Measurements from ENCODE around the gene SND1. TPM values are rescaled to one million over a fixed set of nuclear protein-coding genes. Genes with fewer than 3 reads are reported as not detected.

SND1 gene
- total and polyA plus RNA-seq, 3 experiments from 2014 or later = 121 to 203 (median 198) TPM

DNA sequence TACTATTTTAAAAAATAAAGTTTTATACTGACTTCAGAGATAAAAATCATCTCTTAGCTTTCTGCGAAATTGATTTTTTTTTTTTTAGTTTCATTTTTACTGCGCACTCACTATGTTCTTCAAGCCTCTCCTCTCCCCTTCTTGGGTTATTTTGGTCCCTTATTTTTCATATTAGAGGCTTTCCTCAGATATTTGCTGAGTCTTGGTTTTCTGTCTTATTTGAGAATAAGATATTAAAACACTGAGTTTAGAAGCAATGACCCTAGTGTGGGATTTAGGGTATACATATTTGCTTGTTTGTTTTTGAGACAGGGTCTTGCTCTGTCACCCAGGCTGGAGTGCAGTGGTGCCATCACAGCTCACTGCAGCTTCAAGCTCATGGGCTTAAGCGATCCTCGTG lies 59.9 kb downstream of the SND1 start:
- peaks cover 32 to 88% (median 49%) of the 10 kb centered on the region in 3 donors for H3K36me3 Mint-ChIP-seq
- CTCF ChIA-PET = interaction anchor here (9.6 kb wide), 1 partner anchor 497 kb away, joined by 132 read pairs; no protein-coding TSS in a partner anchor

DNA sequence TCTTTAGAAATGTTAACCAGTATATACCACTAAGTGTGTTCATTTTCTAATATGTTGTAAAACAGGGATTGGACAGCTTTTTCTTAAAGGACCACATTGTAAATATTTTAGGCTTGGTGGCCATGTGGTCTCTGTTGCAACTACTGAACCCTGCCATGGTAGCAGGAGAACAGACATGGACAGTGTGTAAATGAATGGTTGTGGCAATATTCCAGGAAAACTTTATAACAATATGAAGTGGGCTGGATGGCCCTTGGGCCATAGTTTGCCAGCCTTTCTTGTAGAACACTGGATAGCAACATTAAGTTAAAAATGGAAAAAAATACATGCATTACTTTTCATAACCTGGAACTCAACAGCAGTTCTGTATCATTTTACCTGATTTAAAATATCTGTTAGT lies 61.0 kb downstream of the SND1 start:
- CTCF ChIA-PET = interaction anchor here (9.6 kb wide), 1 partner anchor 496 kb away, joined by 132 read pairs; no protein-coding TSS in a partner anchor
- H3K4me3 Mint-ChIP-seq = no peak overlapping the region
- H3K36me3 Mint-ChIP-seq = peaks cover 36 to 89% (median 48%) of the 10 kb centered on the region in 3 donors
- peaks cover 3% of the 10 kb centered on the region for H3K36me3 ChIP-seq (ENCODE audit: insufficient read depth, low read length)
- no peaks in the 10 kb centered on the region for H3K27me3 Mint-ChIP-seq
- POLR2A ChIA-PET = no interaction called here
- peak overlapping the region in 1 of 8 donors; percentile 44 for H3K27ac Mint-ChIP-seq
- H3K4me3 ChIP-seq (ENCODE audit: low read length) = no peak overlapping the region
- peaks cover 10 to 28% (median 20%) of the 10 kb centered on the region in 3 donors for H3K4me1 Mint-ChIP-seq
- DNase-seq = no peak
- no peaks in the 10 kb centered on the region for H3K4me1 ChIP-seq (ENCODE audit: insufficient read depth, low read length)
- H3K9me3 Mint-ChIP-seq = peaks cover 2 to 11% (median 7%) of the 10 kb centered on the region in 5 donors
- H3K27me3 ChIP-seq (ENCODE audit: insufficient read depth, low read length, poor library complexity, severe bottlenecking) = no peaks in the 10 kb centered on the region
- H3K9me3 ChIP-seq (ENCODE audit: low read length) = no peaks in the 10 kb centered on the region
- no peak overlapping the region for H3K27ac ChIP-seq (ENCODE audit: low read depth, low read length)

More for the DNA sequence above, 59.9 kb downstream of the SND1 start:
- peaks cover 2 to 11% (median 7%) of the 10 kb centered on the region in 5 donors for H3K9me3 Mint-ChIP-seq
- POLR2A ChIA-PET = no interaction called here
- peaks cover 8% of the 10 kb centered on the region for H3K36me3 ChIP-seq (ENCODE audit: insufficient read depth, low read length)
- no peaks in the 10 kb centered on the region for H3K4me1 ChIP-seq (ENCODE audit: insufficient read depth, low read length)
- H3K9me3 ChIP-seq (ENCODE audit: low read length) = no peaks in the 10 kb centered on the region
- H3K27me3 Mint-ChIP-seq = no peaks in the 10 kb centered on the region
- no peaks in the 10 kb centered on the region for H3K27me3 ChIP-seq (ENCODE audit: insufficient read depth, low read length, poor library complexity, severe bottlenecking)
- H3K4me1 Mint-ChIP-seq = peaks cover 6 to 24% (median 20%) of the 10 kb centered on the region in 3 donors
- H3K27ac Mint-ChIP-seq = no peak overlapping the region
- H3K4me3 ChIP-seq (ENCODE audit: low read length) = no peak overlapping the region
- no peak for DNase-seq
- H3K4me3 Mint-ChIP-seq = no peak overlapping the region
- H3K27ac ChIP-seq (ENCODE audit: low read depth, low read length) = no peak overlapping the region

DNA sequence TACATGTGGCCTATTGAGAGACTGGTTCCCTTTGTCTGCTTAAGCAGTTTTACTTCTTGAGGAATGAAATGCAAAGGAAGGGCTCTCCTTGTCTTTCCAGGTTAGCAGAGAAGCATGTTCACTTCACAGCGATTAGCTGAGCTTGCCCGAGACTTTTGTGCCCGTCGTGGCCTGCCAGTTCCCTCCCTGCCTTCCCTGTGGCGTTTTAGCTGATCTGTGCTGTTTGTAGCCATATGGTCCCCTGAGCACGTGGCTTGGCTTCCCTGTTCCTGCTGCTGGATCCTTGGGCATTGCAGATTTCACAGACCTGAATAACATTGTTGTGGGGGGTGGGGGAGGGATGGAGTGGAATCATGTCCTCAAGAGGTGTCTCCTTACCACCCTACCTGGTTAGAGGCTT lies 61.8 kb downstream of the SND1 start:
- Mint-ChIP-seq H3K9me3 (peaks cover 2 to 11% (median 7%) of the 10 kb centered on the region in 5 donors), H3K27ac (peak overlapping the region in 1 of 8 donors; percentile 89), H3K36me3 (peaks cover 36 to 91% (median 49%) of the 10 kb centered on the region in 3 donors), H3K4me3 (no peak overlapping the region), H3K27me3 (no peaks in the 10 kb centered on the region), H3K4me1 (peaks cover 13 to 27% (median 20%) of the 10 kb centered on the region in 3 donors)
- ChIA-PET CTCF (interaction anchor here (9.6 kb wide), 1 partner anchor 495 kb away, joined by 132 read pairs; no protein-coding TSS in a partner anchor), POLR2A (no interaction called here)
- Histone ChIP-seq H3K36me3 (ENCODE audit: insufficient read depth, low read length) (peaks cover 3% of the 10 kb centered on the region), H3K9me3 (ENCODE audit: low read length) (no peaks in the 10 kb centered on the region), H3K4me1 (ENCODE audit: insufficient read depth, low read length) (no peaks in the 10 kb centered on the region), H3K4me3 (ENCODE audit: low read length) (no peak overlapping the region), H3K27me3 (ENCODE audit: insufficient read depth, low read length, poor library complexity, severe bottlenecking) (no peaks in the 10 kb centered on the region), H3K27ac (ENCODE audit: low read depth, low read length) (no peak overlapping the region)
- DNase-seq = no peak

DNA sequence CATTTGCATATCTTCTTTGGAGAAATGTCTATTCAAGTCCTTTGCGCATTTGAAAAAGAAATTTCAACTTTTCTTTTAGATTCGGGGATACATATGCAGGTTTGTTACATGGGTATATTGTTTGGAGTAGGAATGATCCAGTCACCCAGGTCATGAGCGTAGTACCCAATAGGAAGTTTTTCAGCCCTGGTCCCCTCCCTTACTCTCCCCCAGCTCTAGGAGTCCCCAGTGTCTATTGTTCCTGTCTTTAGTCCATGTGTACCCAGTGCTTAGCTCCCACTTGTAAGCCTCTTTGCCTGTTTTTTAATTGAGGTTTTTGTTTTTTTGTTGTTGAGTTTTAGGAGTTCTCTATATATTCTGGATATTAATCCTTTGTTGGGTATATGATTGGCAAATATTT lies 63.3 kb downstream of the SND1 start:
- Histone ChIP-seq H3K4me3 (ENCODE audit: low read length) (no peak overlapping the region), H3K27me3 (ENCODE audit: insufficient read depth, low read length, poor library complexity, severe bottlenecking) (no peaks in the 10 kb centered on the region), H3K4me1 (ENCODE audit: insufficient read depth, low read length) (no peaks in the 10 kb centered on the region), H3K27ac (ENCODE audit: low read depth, low read length) (no peak overlapping the region), H3K9me3 (ENCODE audit: low read length) (no peaks in the 10 kb centered on the region), H3K36me3 (ENCODE audit: insufficient read depth, low read length) (peaks cover 5% of the 10 kb centered on the region)
- Mint-ChIP-seq H3K4me3 (no peak overlapping the region), H3K4me1 (peaks cover 13 to 32% (median 24%) of the 10 kb centered on the region in 3 donors), H3K27me3 (no peaks in the 10 kb centered on the region), H3K27ac (peak overlapping the region in 4 of 8 donors; percentile 24 to 93 (median 50)), H3K9me3 (peaks cover 2 to 11% (median 7%) of the 10 kb centered on the region in 5 donors), H3K36me3 (peaks cover 25 to 88% (median 49%) of the 10 kb centered on the region in 3 donors)
- DNase-seq = no peak
- POLR2A ChIA-PET = no interaction called here
- CTCF ChIA-PET = no interaction called here

DNA sequence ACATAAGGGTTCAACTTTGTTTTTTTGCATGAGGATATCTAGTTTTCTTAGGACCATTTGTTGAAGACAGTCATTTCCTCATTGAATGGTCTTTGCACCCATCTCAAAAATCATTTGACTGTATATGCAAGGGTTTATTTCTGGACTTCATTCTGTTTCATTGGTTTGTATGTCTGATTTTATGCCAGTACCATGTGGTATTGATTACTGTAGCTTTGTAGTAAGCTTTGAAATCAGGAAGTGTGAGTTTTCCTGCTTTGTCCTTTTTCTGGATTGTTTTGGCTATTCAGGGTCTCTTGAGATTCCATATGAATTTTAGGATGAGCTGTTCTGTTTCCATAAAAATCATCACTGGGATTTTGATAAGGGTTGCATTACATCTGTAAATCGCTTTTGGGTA lies 63.9 kb downstream of the SND1 start:
- Mint-ChIP-seq H3K27ac (no peak overlapping the region), H3K36me3 (peaks cover 20 to 89% (median 51%) of the 10 kb centered on the region in 3 donors)
- CTCF ChIA-PET = no interaction called here

DNA sequence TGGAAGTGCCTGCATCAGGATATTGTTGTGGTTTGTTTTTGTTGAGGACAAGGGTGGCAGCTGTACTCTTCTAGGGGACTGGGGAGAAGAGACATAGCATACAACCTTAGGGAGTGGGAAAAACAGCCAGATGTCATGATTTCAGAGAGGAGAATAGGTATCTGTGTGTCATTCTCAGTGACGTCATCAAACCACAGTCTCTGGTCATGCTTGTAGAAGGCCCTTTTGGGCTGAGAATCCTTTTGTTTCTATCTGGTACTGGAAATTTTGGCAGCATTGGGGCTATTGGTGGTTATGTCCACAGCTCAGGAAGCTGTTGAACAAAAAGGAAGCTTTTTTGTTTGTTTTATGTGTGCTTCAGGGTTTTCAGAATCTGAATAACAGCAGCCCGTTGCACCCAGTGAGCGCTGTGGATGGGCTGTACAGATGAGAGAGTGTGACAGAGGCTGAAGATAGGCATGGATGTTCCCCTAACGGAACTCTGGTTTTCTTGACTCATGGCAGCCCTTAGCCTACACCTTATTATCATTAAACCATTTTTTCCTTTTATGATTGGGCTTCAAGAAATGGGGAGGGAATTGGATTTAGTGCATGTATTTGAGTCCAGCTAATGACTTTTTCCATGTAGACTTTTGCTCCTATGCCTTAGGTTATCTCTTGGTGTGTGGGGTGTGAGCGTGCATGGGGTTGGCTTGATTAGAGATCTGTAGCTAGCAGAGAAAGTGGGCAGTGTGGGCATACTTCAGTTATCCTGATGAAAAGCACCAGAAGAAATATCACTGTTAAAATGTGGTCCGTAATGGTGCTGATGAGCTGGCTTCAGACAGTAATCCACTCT lies 65.7 kb downstream of the SND1 start:
- H3K27ac Mint-ChIP-seq = peak overlapping the region in 1 of 8 donors; percentile 47

More for the DNA sequence above, 63.9 kb downstream of the SND1 start:
- Histone ChIP-seq H3K27me3 (ENCODE audit: insufficient read depth, low read length, poor library complexity, severe bottlenecking) (no peaks in the 10 kb centered on the region), H3K36me3 (ENCODE audit: insufficient read depth, low read length) (peaks cover 7% of the 10 kb centered on the region), H3K4me1 (ENCODE audit: insufficient read depth, low read length) (no peaks in the 10 kb centered on the region), H3K4me3 (ENCODE audit: low read length) (no peak overlapping the region), H3K27ac (ENCODE audit: low read depth, low read length) (no peak overlapping the region), H3K9me3 (ENCODE audit: low read length) (no peaks in the 10 kb centered on the region)
- DNase-seq = no peak
- no peaks in the 10 kb centered on the region for H3K27me3 Mint-ChIP-seq
- peaks cover 13 to 32% (median 24%) of the 10 kb centered on the region in 3 donors for H3K4me1 Mint-ChIP-seq
- H3K4me3 Mint-ChIP-seq = peak overlapping the region in 1 of 7 donors; percentile 34
- POLR2A ChIA-PET = no interaction called here
- H3K9me3 Mint-ChIP-seq = peaks cover 2 to 11% (median 7%) of the 10 kb centered on the region in 5 donors

DNA sequence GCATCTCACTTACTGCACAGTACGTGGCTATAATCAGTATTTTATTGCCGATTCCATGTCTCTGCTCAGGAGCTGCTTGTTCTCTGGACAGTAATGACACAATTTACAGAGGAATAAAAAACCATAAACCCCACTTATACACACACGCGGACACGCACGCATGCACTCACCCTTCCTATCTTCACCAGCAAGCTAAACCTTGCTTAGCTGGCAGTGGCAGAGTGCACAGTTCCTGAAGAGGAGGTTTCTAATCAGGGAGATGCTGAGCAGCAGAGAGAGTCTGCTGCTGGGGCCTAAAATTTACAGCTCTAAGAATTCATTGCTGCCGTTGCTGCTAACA lies 66.3 kb downstream of the SND1 start:
- H3K4me1 Mint-ChIP-seq = peaks cover 15 to 32% (median 24%) of the 10 kb centered on the region in 3 donors
- no peak overlapping the region for H3K27ac Mint-ChIP-seq
- H3K9me3 Mint-ChIP-seq = no peaks in the 10 kb centered on the region

More for the DNA sequence above, 65.7 kb downstream of the SND1 start:
- peaks cover 19% of the 10 kb centered on the region for H3K36me3 ChIP-seq (ENCODE audit: insufficient read depth, low read length)
- CTCF ChIA-PET = interaction anchor here (1.3 to 1.5 kb wide), 2 partner anchors 9 to 492 kb away, joined by 4 read pairs; no protein-coding TSS in a partner anchor
- H3K27ac ChIP-seq (ENCODE audit: low read depth, low read length) = no peak overlapping the region
- H3K36me3 Mint-ChIP-seq = peaks cover 11 to 87% (median 54%) of the 10 kb centered on the region in 3 donors
- H3K9me3 ChIP-seq (ENCODE audit: low read length) = no peaks in the 10 kb centered on the region
- H3K4me1 Mint-ChIP-seq = peaks cover 15 to 32% (median 24%) of the 10 kb centered on the region in 3 donors
- no peak overlapping the region for H3K4me3 Mint-ChIP-seq
- no peaks in the 10 kb centered on the region for H3K27me3 Mint-ChIP-seq
- no peaks in the 10 kb centered on the region for H3K4me1 ChIP-seq (ENCODE audit: insufficient read depth, low read length)
- no peak overlapping the region for H3K4me3 ChIP-seq (ENCODE audit: low read length)
- H3K27me3 ChIP-seq (ENCODE audit: insufficient read depth, low read length, poor library complexity, severe bottlenecking) = no peaks in the 10 kb centered on the region
- no peaks in the 10 kb centered on the region for H3K9me3 Mint-ChIP-seq
- POLR2A ChIA-PET = no interaction called here
- DNase-seq = no peak

DNA sequence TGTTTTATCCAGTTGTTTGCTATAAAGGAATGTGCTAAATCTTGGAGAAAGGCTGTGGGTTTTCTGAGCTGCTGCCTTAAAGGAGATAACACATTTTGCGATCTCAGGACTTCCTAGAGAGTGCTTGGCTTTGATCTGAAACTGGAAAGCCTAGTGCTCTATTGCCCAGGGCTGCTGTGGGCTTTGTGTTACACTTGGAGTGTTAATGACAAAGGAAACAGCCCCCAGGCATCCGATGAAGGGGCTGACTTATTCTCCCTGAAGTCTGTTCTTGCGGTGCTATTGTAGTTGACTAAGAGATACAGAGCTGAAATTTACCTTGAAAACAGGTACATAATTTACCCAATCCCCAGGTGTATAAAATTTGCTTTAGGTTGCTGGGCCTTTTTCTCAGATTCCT lies 74.5 kb downstream of the SND1 start:
- POLR2A ChIA-PET = no interaction called here
- H3K9me3 ChIP-seq (ENCODE audit: low read length) = no peaks in the 10 kb centered on the region
- CTCF ChIA-PET = no interaction called here
- Mint-ChIP-seq H3K4me1 (peaks cover 6 to 31% (median 13%) of the 10 kb centered on the region in 3 donors), H3K4me3 (no peak overlapping the region), H3K36me3 (peaks cover 12 to 88% (median 34%) of the 10 kb centered on the region in 3 donors), H3K27ac (no peak overlapping the region), H3K9me3 (no peaks in the 10 kb centered on the region), H3K27me3 (no peaks in the 10 kb centered on the region)
- no peaks in the 10 kb centered on the region for H3K4me1 ChIP-seq (ENCODE audit: insufficient read depth, low read length)
- no peak overlapping the region for H3K27ac ChIP-seq (ENCODE audit: low read depth, low read length)
- DNase-seq = no peak
- no peak overlapping the region for H3K4me3 ChIP-seq (ENCODE audit: low read length)
- peaks cover 23% of the 10 kb centered on the region for H3K36me3 ChIP-seq (ENCODE audit: insufficient read depth, low read length)
- no peaks in the 10 kb centered on the region for H3K27me3 ChIP-seq (ENCODE audit: insufficient read depth, low read length, poor library complexity, severe bottlenecking)

More for the DNA sequence above, 66.3 kb downstream of the SND1 start:
- peaks cover 19% of the 10 kb centered on the region for H3K36me3 ChIP-seq (ENCODE audit: insufficient read depth, low read length)
- no peak overlapping the region for H3K4me3 Mint-ChIP-seq
- H3K4me1 ChIP-seq (ENCODE audit: insufficient read depth, low read length) = no peaks in the 10 kb centered on the region
- no peak for DNase-seq
- no peaks in the 10 kb centered on the region for H3K27me3 Mint-ChIP-seq
- H3K4me3 ChIP-seq (ENCODE audit: low read length) = no peak overlapping the region
- ChIA-PET CTCF (interaction anchor here (1.3 to 1.5 kb wide), 2 partner anchors 10 to 491 kb away, joined by 4 read pairs; no protein-coding TSS in a partner anchor), POLR2A (no interaction called here)
- H3K27ac ChIP-seq (ENCODE audit: low read depth, low read length) = no peak overlapping the region
- H3K27me3 ChIP-seq (ENCODE audit: insufficient read depth, low read length, poor library complexity, severe bottlenecking) = no peaks in the 10 kb centered on the region
- no peaks in the 10 kb centered on the region for H3K9me3 ChIP-seq (ENCODE audit: low read length)
- H3K36me3 Mint-ChIP-seq = peaks cover 11 to 90% (median 53%) of the 10 kb centered on the region in 3 donors

All from CD8-positive, alpha-beta memory T cell (primary cell).